SK-N-SH (cell line): ENCODE results near the gene CD28.

Source experiments
- MXI1 ChIP-seq: IDR thresholded peaks from 2 replicates; pipeline ENCODE4 v1.6.1; 2012; ENCODE audit warnings: mild to moderate bottlenecking, low read depth, low read length, improper control_type of control experiment
- SIN3A ChIP-seq: IDR thresholded peaks from 2 replicates; pipeline ENCODE4 v1.6.1; 2012; ENCODE audit warnings: low read depth, mild to moderate bottlenecking, low read length, moderate library complexity, borderline replicate concordance
- TF ChIP-seq, protein P1 (sequence below): fragments of 200-600 bp; sonication (generic); IDR thresholded peaks from 2 replicates; pipeline ENCODE4 v1.6.1; 2017; ENCODE audit warnings: antibody characterized with exemption, mild to moderate bottlenecking, moderate library complexity

DNA sequence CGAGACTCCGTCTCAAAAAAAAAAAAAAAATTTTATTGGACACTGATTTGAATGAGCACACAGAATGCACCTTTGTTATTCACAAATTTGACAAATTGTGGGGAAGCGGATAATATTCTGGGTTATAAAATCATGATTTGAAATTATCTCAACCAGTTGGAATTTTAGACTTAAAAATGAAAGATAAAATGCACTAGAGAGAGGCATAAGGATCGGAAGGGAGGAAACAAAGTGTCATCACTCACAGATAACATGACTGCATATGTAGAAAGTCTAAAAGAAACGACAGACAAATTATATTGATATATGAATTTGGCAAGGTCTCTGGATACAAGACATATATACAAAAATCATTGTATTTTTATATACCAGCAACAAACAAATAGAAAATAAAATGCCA lies 70.6 kb downstream of the CD28 start:
- TF ChIP-seq, protein P1, sequence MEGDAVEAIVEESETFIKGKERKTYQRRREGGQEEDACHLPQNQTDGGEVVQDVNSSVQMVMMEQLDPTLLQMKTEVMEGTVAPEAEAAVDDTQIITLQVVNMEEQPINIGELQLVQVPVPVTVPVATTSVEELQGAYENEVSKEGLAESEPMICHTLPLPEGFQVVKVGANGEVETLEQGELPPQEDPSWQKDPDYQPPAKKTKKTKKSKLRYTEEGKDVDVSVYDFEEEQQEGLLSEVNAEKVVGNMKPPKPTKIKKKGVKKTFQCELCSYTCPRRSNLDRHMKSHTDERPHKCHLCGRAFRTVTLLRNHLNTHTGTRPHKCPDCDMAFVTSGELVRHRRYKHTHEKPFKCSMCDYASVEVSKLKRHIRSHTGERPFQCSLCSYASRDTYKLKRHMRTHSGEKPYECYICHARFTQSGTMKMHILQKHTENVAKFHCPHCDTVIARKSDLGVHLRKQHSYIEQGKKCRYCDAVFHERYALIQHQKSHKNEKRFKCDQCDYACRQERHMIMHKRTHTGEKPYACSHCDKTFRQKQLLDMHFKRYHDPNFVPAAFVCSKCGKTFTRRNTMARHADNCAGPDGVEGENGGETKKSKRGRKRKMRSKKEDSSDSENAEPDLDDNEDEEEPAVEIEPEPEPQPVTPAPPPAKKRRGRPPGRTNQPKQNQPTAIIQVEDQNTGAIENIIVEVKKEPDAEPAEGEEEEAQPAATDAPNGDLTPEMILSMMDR, result no peak
- TF ChIP-seq MXI1 (no peak), SIN3A (no peak)
